Trophoblast cell (in vitro differentiated cells and primary cell): ENCODE measurements around the gene LENG9.
A peak's percentile ranks its signal among the peaks of the same experiment; 100 is the strongest.

Experiments
- DNase-seq, 2 donors: peaks; one replicate each; pipeline ENCODE4 v3.0.0-alpha.2; 2016
- H2AFZ ChIP-seq: 2 replicates; pipeline ENCODE4 v1.6.1; 2013; ENCODE audit warnings: low read length, moderate library complexity, mild to moderate bottlenecking; ENCODE audit not compliant: insufficient read depth, poor library complexity
- H2AK5ac ChIP-seq: 2 replicates; pipeline ENCODE4 v1.6.1; 2013; ENCODE audit warnings: mild to moderate bottlenecking, low read length
- H2BK120ac ChIP-seq: 2 replicates; pipeline ENCODE4 v1.6.1; 2013; ENCODE audit warnings: low read length, mild to moderate bottlenecking, moderate library complexity; ENCODE audit not compliant: insufficient read depth, poor library complexity
- H2BK12ac ChIP-seq: 2 replicates; pipeline ENCODE4 v1.6.1; 2013; ENCODE audit warnings: mild to moderate bottlenecking, low read length, moderate library complexity
- H2BK5ac ChIP-seq: 2 replicates; pipeline ENCODE4 v1.6.1; 2013; ENCODE audit warnings: low read length, low read depth, moderate library complexity, mild to moderate bottlenecking; ENCODE audit not compliant: poor library complexity
- H3K14ac ChIP-seq: 2 replicates; pipeline ENCODE4 v1.6.1; 2013; ENCODE audit warnings: mild to moderate bottlenecking, low read length
- H3K18ac ChIP-seq: 2 replicates; pipeline ENCODE4 v1.6.1; 2013; ENCODE audit warnings: mild to moderate bottlenecking, low read length
- H3K23ac ChIP-seq: 2 replicates; pipeline ENCODE4 v1.6.1; 2013; ENCODE audit warnings: low read length
- H3K27ac ChIP-seq: 2 replicates; pipeline ENCODE4 v1.5.1; 2013; ENCODE audit warnings: low read depth, mild to moderate bottlenecking, inconsistent platforms, low read length, moderate library complexity
- H3K27me3 ChIP-seq: 2 replicates; pipeline ENCODE4 v1.6.1; 2013; ENCODE audit warnings: inconsistent platforms, mild to moderate bottlenecking, low read length, moderate library complexity; ENCODE audit not compliant: insufficient read depth
- H3K36me3 ChIP-seq, 2 experiments: 1 replicate in 1 of 2; 2 replicates in 1 of 2; pipeline ENCODE4 v1.6.1; 2013; ENCODE audit warnings: low read length in 2 of 2, mild to moderate bottlenecking in 2 of 2, moderate library complexity in 1 of 2; ENCODE audit not compliant: insufficient read depth in 2 of 2, control insufficient read depth in 1 of 2
- H3K4ac ChIP-seq: 2 replicates; pipeline ENCODE4 v1.6.1; 2013; ENCODE audit warnings: low read depth, mild to moderate bottlenecking, low read length, moderate library complexity
- H3K4me1 ChIP-seq, 2 experiments: 1 replicate in 1 of 2; 2 replicates in 1 of 2; pipeline ENCODE4 v1.6.1; 2013; ENCODE audit warnings: low read length in 2 of 2, mild to moderate bottlenecking in 2 of 2, moderate library complexity in 1 of 2; ENCODE audit not compliant: insufficient read depth in 2 of 2, control insufficient read depth in 1 of 2
- H3K4me2 ChIP-seq: 2 replicates; pipeline ENCODE4 v1.6.1; 2013; ENCODE audit warnings: inconsistent platforms, mild to moderate bottlenecking, low read length, moderate library complexity
- H3K4me3 ChIP-seq: 2 replicates; pipeline ENCODE4 v1.5.1; 2013; ENCODE audit warnings: mild to moderate bottlenecking, low read depth, low read length, inconsistent platforms
- H3K79me1 ChIP-seq: one replicate; pipeline ENCODE4 v1.6.1; 2013; ENCODE audit warnings: low read length
- H3K79me2 ChIP-seq: 2 replicates; pipeline ENCODE4 v1.6.1; 2013; ENCODE audit warnings: low read length, mild to moderate bottlenecking; ENCODE audit not compliant: control insufficient read depth, insufficient read depth, poor library complexity
- H3K9ac ChIP-seq: 2 replicates; pipeline ENCODE4 v1.6.1; 2013; ENCODE audit warnings: mild to moderate bottlenecking, low read length
- H3K9me3 ChIP-seq: 2 replicates; pipeline ENCODE4 v1.6.1; 2013; ENCODE audit warnings: low read depth, mild to moderate bottlenecking, control low read depth, inconsistent platforms, low read length; ENCODE audit not compliant: insufficient read depth
- H4K12ac ChIP-seq: 2 replicates; pipeline ENCODE4 v1.6.1; 2013; ENCODE audit warnings: low read depth, mild to moderate bottlenecking, low read length, moderate library complexity
- H4K8ac ChIP-seq: 2 replicates; pipeline ENCODE4 v1.6.1; 2013; ENCODE audit warnings: low read depth, mild to moderate bottlenecking, low read length, moderate library complexity
- H4K91ac ChIP-seq: one replicate; pipeline ENCODE4 v1.6.1; 2013; ENCODE audit warnings: low read depth, mild to moderate bottlenecking, low read length, moderate library complexity
- WGBS: extraction: QIAGEN DNeasy Blood & Tissue Kit; methylation state at CpG from one replicate; pipeline ENCODE4 v1.1.7; 2013; ENCODE audit warnings: missing lambda C conversion rate; ENCODE audit not compliant: insufficient read length, insufficient coverage; ENCODE audit errors: extremely low coverage; 5-methylcytosine and 5-hydroxymethylcytosine counted together

LENG9 gene

GRCh38 chr19:54464044-54464629 lies 559 bp upstream of the LENG9 start:
- peak overlapping the region; percentile 74 for H3K18ac ChIP-seq
- H4K12ac ChIP-seq, result peak overlapping the region; percentile 1
- peak; percentile 98 to 99 for DNase-seq
- no peak overlapping the region for H3K4ac ChIP-seq
- peak overlapping the region; percentile 75 for H3K27ac ChIP-seq
- H3K4me2 ChIP-seq, result peak overlapping the region; percentile 83
- peak overlapping the region; percentile 5 for H2BK120ac ChIP-seq
- H3K4me1 ChIP-seq, result peaks cover 17 to 18% of the 10 kb centered on the region in 2 experiments
- H2AFZ ChIP-seq, result peak overlapping the region; percentile 88
- H3K4me3 ChIP-seq, result peak overlapping the region; percentile 60
- peaks cover 31 to 32% of the 10 kb centered on the region in 2 experiments for H3K36me3 ChIP-seq
- no peak overlapping the region for H3K23ac ChIP-seq
- peaks cover 4% of the 10 kb centered on the region for H3K9me3 ChIP-seq
- WGBS, result no CpG with 5 or more reads among the region's 26 CpGs
- peaks cover 6% of the 10 kb centered on the region for H3K79me2 ChIP-seq
- H4K91ac ChIP-seq, result peak overlapping the region; percentile 55
- H4K8ac ChIP-seq, result peak overlapping the region; percentile 30
- no peak overlapping the region for H2AK5ac ChIP-seq
- H2BK5ac ChIP-seq, result peak overlapping the region; percentile 28
- no peak overlapping the region for H3K9ac ChIP-seq
- H3K14ac ChIP-seq, result no peak overlapping the region
- peaks cover 15% of the 10 kb centered on the region for H3K79me1 ChIP-seq
- no peaks in the 10 kb centered on the region for H3K27me3 ChIP-seq
- H2BK12ac ChIP-seq, result peak overlapping the region; percentile 45

- Histone ChIP-seq H2AFZ (peak overlapping the region; percentile 92), H3K14ac (peak overlapping the region; percentile 28), H2AK5ac (peak overlapping the region; percentile 11)
Observed at GRCh38 chr19:54462655-54463530, 685 bp downstream of the LENG9 start.

GRCh38 chr19:54462047-54462654 lies 1.4 kb downstream of the LENG9 start:
- no peak overlapping the region for H3K14ac ChIP-seq
- H3K23ac ChIP-seq, result no peak overlapping the region
- no peak overlapping the region for H3K4me3 ChIP-seq
- peaks cover 4% of the 10 kb centered on the region for H3K9me3 ChIP-seq
- no peak overlapping the region for H2AFZ ChIP-seq
- H3K9ac ChIP-seq, result no peak overlapping the region
- H2AK5ac ChIP-seq, result no peak overlapping the region
- DNase-seq, result peak; percentile 11 to 21
- no peak overlapping the region for H3K27ac ChIP-seq
- H3K79me2 ChIP-seq, result peaks cover 6% of the 10 kb centered on the region
- peak overlapping the region; percentile 71 for H4K91ac ChIP-seq
- no CpG with 5 or more reads among the region's 15 CpGs for WGBS
- H3K4me2 ChIP-seq, result no peak overlapping the region
- no peak overlapping the region for H2BK120ac ChIP-seq
- H3K36me3 ChIP-seq, result peaks cover 51% of the 10 kb centered on the region in 2 experiments
- no peak overlapping the region for H2BK5ac ChIP-seq
- H2BK12ac ChIP-seq, result no peak overlapping the region
- peak overlapping the region; percentile 9 for H4K12ac ChIP-seq
- peak overlapping the region; percentile 43 for H4K8ac ChIP-seq
- H3K27me3 ChIP-seq, result no peaks in the 10 kb centered on the region
- H3K18ac ChIP-seq, result no peak overlapping the region
- no peak overlapping the region for H3K4ac ChIP-seq
- H3K79me1 ChIP-seq, result peaks cover 15% of the 10 kb centered on the region
- H3K4me1 ChIP-seq, result peaks cover 17 to 18% of the 10 kb centered on the region in 2 experiments

More at GRCh38 chr19:54462655-54463530, 685 bp downstream of the LENG9 start:
- peak overlapping the region; percentile 39 for H3K9ac ChIP-seq
- peaks cover 44% of the 10 kb centered on the region in 2 experiments for H3K36me3 ChIP-seq
- H3K4me2 ChIP-seq, result peak overlapping the region; percentile 64
- peak overlapping the region; percentile 71 for H3K27ac ChIP-seq
- H3K79me1 ChIP-seq, result peaks cover 15% of the 10 kb centered on the region
- H3K18ac ChIP-seq, result peak overlapping the region; percentile 96
- H4K91ac ChIP-seq, result peak overlapping the region; percentile 71
- peak; percentile 34 to 65 for DNase-seq
- no peak overlapping the region for H3K23ac ChIP-seq
- H3K4me1 ChIP-seq, result peaks cover 17 to 18% of the 10 kb centered on the region in 2 experiments
- H4K8ac ChIP-seq, result peak overlapping the region; percentile 90
- no peaks in the 10 kb centered on the region for H3K27me3 ChIP-seq
- H3K4me3 ChIP-seq, result peak overlapping the region; percentile 71
- H2BK120ac ChIP-seq, result no peak overlapping the region
- peaks cover 4% of the 10 kb centered on the region for H3K9me3 ChIP-seq
- H3K79me2 ChIP-seq, result peaks cover 6% of the 10 kb centered on the region
- peak overlapping the region; percentile 65 for H2BK5ac ChIP-seq
- H2BK12ac ChIP-seq, result no peak overlapping the region
- H3K4ac ChIP-seq, result peak overlapping the region; percentile 56
- WGBS, result no CpG with 5 or more reads among the region's 91 CpGs
- H4K12ac ChIP-seq, result peak overlapping the region; percentile 96

GRCh38 chr19:54461613-54462012 lies 2.0 kb downstream of the LENG9 start:
- WGBS, result no CpG with 5 or more reads among the region's 3 CpGs
- peaks cover 4% of the 10 kb centered on the region for H3K9me3 ChIP-seq
- H2BK5ac ChIP-seq, result no peak overlapping the region
- H3K23ac ChIP-seq, result no peak overlapping the region
- H3K4ac ChIP-seq, result no peak overlapping the region
- peaks cover 17 to 18% of the 10 kb centered on the region in 2 experiments for H3K4me1 ChIP-seq
- H3K18ac ChIP-seq, result no peak overlapping the region
- H3K9ac ChIP-seq, result no peak overlapping the region
- DNase-seq, result no peak
- H2BK120ac ChIP-seq, result no peak overlapping the region
- H3K27me3 ChIP-seq, result no peaks in the 10 kb centered on the region
- H3K27ac ChIP-seq, result no peak overlapping the region
- H4K8ac ChIP-seq, result no peak overlapping the region
- peaks cover 6% of the 10 kb centered on the region for H3K79me2 ChIP-seq
- no peak overlapping the region for H4K91ac ChIP-seq
- no peak overlapping the region for H2AFZ ChIP-seq
- H2BK12ac ChIP-seq, result no peak overlapping the region
- H3K36me3 ChIP-seq, result peaks cover 56 to 57% of the 10 kb centered on the region in 2 experiments
- H3K4me2 ChIP-seq, result no peak overlapping the region
- H3K14ac ChIP-seq, result no peak overlapping the region
- no peak overlapping the region for H3K4me3 ChIP-seq
- H4K12ac ChIP-seq, result no peak overlapping the region
- no peak overlapping the region for H2AK5ac ChIP-seq
- peaks cover 15% of the 10 kb centered on the region for H3K79me1 ChIP-seq
